ENCODE data around the gene PRAC2.

PRAC2 gene

GRCh38 chr17:48729335-48730239, 6.6 kb downstream of the PRAC2 start:
- H3K27ac ChIP-seq (ENCODE audit: low read depth, low read length, poor library complexity, severe bottlenecking) = no peak overlapping the region
- no peaks in the 10 kb centered on the region for H3K4me1 ChIP-seq (ENCODE audit: insufficient read depth, low read length, severe bottlenecking)
- no peaks in the 10 kb centered on the region for H4K20me1 ChIP-seq (ENCODE audit: insufficient read depth, low read length)
- no peaks in the 10 kb centered on the region for H3K9me3 ChIP-seq (ENCODE audit: low read length)
- no peak overlapping the region for H3K9ac ChIP-seq (ENCODE audit: low read length)
- no peaks in the 10 kb centered on the region for H3K36me3 ChIP-seq (ENCODE audit: insufficient read depth, low read length)
- no peaks in the 10 kb centered on the region for H3F3A ChIP-seq (ENCODE audit: insufficient read depth, low read length)
- peaks cover 4% of the 10 kb centered on the region; the same call in 1 of the 2 replicates for H3K27me3 ChIP-seq (ENCODE audit: insufficient read depth, low read length)
- H3K4me3 ChIP-seq (ENCODE audit: low read depth, low read length, poor library complexity, severe bottlenecking) = no peak overlapping the region
- H3K9me2 ChIP-seq (ENCODE audit: low read depth, low read length) = no peaks in the 10 kb centered on the region
- H3K79me2 ChIP-seq (ENCODE audit: insufficient read depth, low read length) = no peaks in the 10 kb centered on the region
- no peak overlapping the region for H3K4me2 ChIP-seq (ENCODE audit: low read length)
- TF ChIP-seq EZH2 (IDR thresholded peaks at IDR 0.05; ENCODE audit: borderline replicate concordance, low read length) (no peak), CTCF (IDR thresholded peaks at IDR 0.05; ENCODE audit: low read length) (no peak)
- no peak overlapping the region for H2AFZ ChIP-seq (ENCODE audit: low read length)

GRCh38 chr17:48730240-48730550, 7.2 kb downstream of the PRAC2 start:
- Histone ChIP-seq H3K4me3 (ENCODE audit: low read depth, low read length, poor library complexity, severe bottlenecking) (no peak overlapping the region), H3K9ac (ENCODE audit: low read length) (no peak overlapping the region), H3K4me2 (ENCODE audit: low read length) (no peak overlapping the region), H3K79me2 (ENCODE audit: insufficient read depth, low read length) (no peaks in the 10 kb centered on the region), H4K20me1 (ENCODE audit: insufficient read depth, low read length) (no peaks in the 10 kb centered on the region), H3K27me3 (ENCODE audit: insufficient read depth, low read length) (peaks cover 5% of the 10 kb centered on the region; the same call in 1 of the 2 replicates), H3K9me3 (ENCODE audit: low read length) (no peaks in the 10 kb centered on the region), H3F3A (ENCODE audit: insufficient read depth, low read length) (no peaks in the 10 kb centered on the region), H3K27ac (ENCODE audit: low read depth, low read length, poor library complexity, severe bottlenecking) (no peak overlapping the region), H3K9me2 (ENCODE audit: low read depth, low read length) (no peaks in the 10 kb centered on the region), H2AFZ (ENCODE audit: low read length) (no peak overlapping the region), H3K4me1 (ENCODE audit: insufficient read depth, low read length, severe bottlenecking) (no peaks in the 10 kb centered on the region), H3K36me3 (ENCODE audit: insufficient read depth, low read length) (no peaks in the 10 kb centered on the region)
- TF ChIP-seq EZH2 (IDR thresholded peaks at IDR 0.05; ENCODE audit: borderline replicate concordance, low read length) (no peak), CTCF (IDR thresholded peaks at IDR 0.05; ENCODE audit: low read length) (no peak)

- Histone ChIP-seq H3K4me3 (ENCODE audit: low read depth, low read length, poor library complexity, severe bottlenecking) (no peak overlapping the region), H3K9ac (ENCODE audit: low read length) (no peak overlapping the region), H3K9me3 (ENCODE audit: low read length) (no peaks in the 10 kb centered on the region), H3K4me1 (ENCODE audit: insufficient read depth, low read length, severe bottlenecking) (no peaks in the 10 kb centered on the region), H3K27me3 (ENCODE audit: insufficient read depth, low read length) (peaks cover 5% of the 10 kb centered on the region; the same call in 1 of the 2 replicates), H4K20me1 (ENCODE audit: insufficient read depth, low read length) (no peaks in the 10 kb centered on the region), H3K27ac (ENCODE audit: low read depth, low read length, poor library complexity, severe bottlenecking) (no peak overlapping the region), H2AFZ (ENCODE audit: low read length) (no peak overlapping the region), H3F3A (ENCODE audit: insufficient read depth, low read length) (no peaks in the 10 kb centered on the region), H3K36me3 (ENCODE audit: insufficient read depth, low read length) (no peaks in the 10 kb centered on the region), H3K79me2 (ENCODE audit: insufficient read depth, low read length) (no peaks in the 10 kb centered on the region), H3K4me2 (ENCODE audit: low read length) (no peak overlapping the region), H3K9me2 (ENCODE audit: low read depth, low read length) (no peaks in the 10 kb centered on the region)
- TF ChIP-seq EZH2 (IDR thresholded peaks at IDR 0.05; ENCODE audit: borderline replicate concordance, low read length) (no peak), CTCF (IDR thresholded peaks at IDR 0.05; ENCODE audit: low read length) (no peak)
Observed at GRCh38 chr17:48731355-48731754, 8.4 kb downstream of the PRAC2 start.

Measured in OCI-LY1 (cell line).